Karpas-422 (cell line): ENCODE measurements around the gene RXYLT1. TPM values are rescaled to one million over a fixed set of nuclear protein-coding genes. Genes with fewer than 3 reads are reported as not detected.

Experiments used
- small RNA-seq: library from RNA; depleted of rRNA; stranded (forward); fragments of <200 nt; gene quantifications from one replicate; pipeline ENCODE3, GENCODE V24; 2014
- total RNA-seq: library from RNA; depleted of rRNA; stranded (reverse); fragments of >200 nt; shearing (Covaris generic); gene quantifications from 2 replicates; pipeline ENCODE4 v1.2.3, GENCODE V29; 2014; ENCODE audit warnings: low replicate concordance; rRNA removed

Gene RXYLT1
- total RNA-seq, 1 experiment from 2014 or later = 31.3 TPM

Small RNA genes lying within 50 kb of the gene (small RNA-seq; reads per million reads assigned to genes)
- gene AC084357.1 = not detected

Other genes with a start within 250 kb of the RXYLT1 start
- gene DPY19L2, start 111.4 kb upstream of the RXYLT1 start, total RNA-seq = not detected in 2 replicates
- gene SRGAP1, start 64.8 kb downstream of the RXYLT1 start, total RNA-seq = 0.14 TPM in 1 of 2 replicates, not detected in the other